KMS-11 (cell line): ENCODE measurements around the gene AP2A2.

ENCODE experiments used
- H2AFZ ChIP-seq: fragments of 200-600 bp; sonication (generic); 2 replicates; pipeline ENCODE4 v1.6.1; 2016; ENCODE audit warnings: antibody characterized with exemption, mixed run types, low read depth
- H3K27ac ChIP-seq: fragments of 200-600 bp; sonication (generic); 2 replicates; pipeline ENCODE4 v1.6.1; 2016; ENCODE audit warnings: mild to moderate bottlenecking, mixed run types
- H3K27me3 ChIP-seq: fragments of 200-600 bp; sonication (generic); 2 replicates; pipeline ENCODE4 v1.6.1; 2017; ENCODE audit warnings: mild to moderate bottlenecking, low read depth, mixed run types, moderate library complexity; ENCODE audit not compliant: insufficient read depth
- H3K36me3 ChIP-seq: fragments of 200-600 bp; sonication (generic); 2 replicates; pipeline ENCODE4 v1.6.1; 2017; ENCODE audit warnings: mild to moderate bottlenecking, mixed run types; ENCODE audit not compliant: insufficient read depth
- H3K4me1 ChIP-seq: fragments of 200-600 bp; sonication (generic); 2 replicates; pipeline ENCODE4 v1.6.1; 2016; ENCODE audit warnings: mild to moderate bottlenecking, low read depth, mixed run types; ENCODE audit not compliant: poor library complexity, severe bottlenecking
- H3K4me2 ChIP-seq: fragments of 200-600 bp; sonication (generic); 2 replicates; pipeline ENCODE4 v1.7.0; 2016; ENCODE audit warnings: mild to moderate bottlenecking, mixed run types
- H3K4me3 ChIP-seq: fragments of 200-600 bp; sonication (generic); IDR thresholded peaks from 2 replicates; pipeline ENCODE4 v1.6.1; 2017; ENCODE audit warnings: low read depth, low read length, mixed read lengths; ENCODE audit not compliant: insufficient read depth
- H3K79me2 ChIP-seq: fragments of 200-600 bp; sonication (generic); 2 replicates; pipeline ENCODE4 v1.6.1; 2016; ENCODE audit warnings: low read depth, mixed run types; ENCODE audit not compliant: insufficient read depth
- H3K9ac ChIP-seq: fragments of 200-600 bp; sonication (generic); 2 replicates; pipeline ENCODE4 v1.6.1; 2016; ENCODE audit warnings: mild to moderate bottlenecking, mixed run types
- H4K20me1 ChIP-seq: fragments of 200-600 bp; sonication (generic); 2 replicates; pipeline ENCODE4 v1.6.1; 2016; ENCODE audit warnings: mild to moderate bottlenecking, mixed run types; ENCODE audit not compliant: insufficient read depth
- TF ChIP-seq, protein P1 (sequence below): fragments of 200-600 bp; sonication (generic); conservative IDR thresholded peaks from 2 replicates; pipeline ENCODE4 v1.6.1; 2017; ENCODE audit warnings: low read depth, mild to moderate bottlenecking, antibody characterized with exemption, low read length, moderate library complexity, mixed read lengths

AP2A2 gene

DNA sequence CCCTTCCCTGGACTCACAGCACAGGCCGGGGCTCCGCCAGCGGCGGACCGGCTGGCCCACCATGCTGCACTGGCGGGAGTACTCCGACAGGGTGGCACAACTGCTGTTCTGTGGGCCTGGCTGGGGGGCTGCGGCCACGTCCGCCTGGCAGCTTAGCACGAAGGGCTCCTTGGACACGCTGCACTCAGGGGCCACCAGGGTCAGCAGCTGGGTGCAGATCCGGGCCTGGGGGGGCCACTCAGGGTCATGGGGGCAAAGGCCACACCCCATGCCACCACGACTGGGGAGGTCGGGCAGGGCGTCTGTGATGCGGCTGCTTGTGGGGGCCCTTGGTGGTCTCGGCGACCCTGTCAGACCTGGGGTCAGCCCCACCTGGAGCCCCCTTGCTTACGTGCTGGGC is 104.9 kb downstream of the AP2A2 start:
- no peaks in the 10 kb centered on the region for H3K79me2 ChIP-seq
- no peak overlapping the region for H3K9ac ChIP-seq
- no peak overlapping the region for H3K27ac ChIP-seq
- H3K4me3 ChIP-seq: no peak overlapping the region
- no peaks in the 10 kb centered on the region for H3K36me3 ChIP-seq
- H3K27me3 ChIP-seq: peaks cover 24% of the 10 kb centered on the region; the same call in 1 of the 2 replicates
- H3K4me1 ChIP-seq: no peaks in the 10 kb centered on the region
- TF ChIP-seq, protein P1, sequence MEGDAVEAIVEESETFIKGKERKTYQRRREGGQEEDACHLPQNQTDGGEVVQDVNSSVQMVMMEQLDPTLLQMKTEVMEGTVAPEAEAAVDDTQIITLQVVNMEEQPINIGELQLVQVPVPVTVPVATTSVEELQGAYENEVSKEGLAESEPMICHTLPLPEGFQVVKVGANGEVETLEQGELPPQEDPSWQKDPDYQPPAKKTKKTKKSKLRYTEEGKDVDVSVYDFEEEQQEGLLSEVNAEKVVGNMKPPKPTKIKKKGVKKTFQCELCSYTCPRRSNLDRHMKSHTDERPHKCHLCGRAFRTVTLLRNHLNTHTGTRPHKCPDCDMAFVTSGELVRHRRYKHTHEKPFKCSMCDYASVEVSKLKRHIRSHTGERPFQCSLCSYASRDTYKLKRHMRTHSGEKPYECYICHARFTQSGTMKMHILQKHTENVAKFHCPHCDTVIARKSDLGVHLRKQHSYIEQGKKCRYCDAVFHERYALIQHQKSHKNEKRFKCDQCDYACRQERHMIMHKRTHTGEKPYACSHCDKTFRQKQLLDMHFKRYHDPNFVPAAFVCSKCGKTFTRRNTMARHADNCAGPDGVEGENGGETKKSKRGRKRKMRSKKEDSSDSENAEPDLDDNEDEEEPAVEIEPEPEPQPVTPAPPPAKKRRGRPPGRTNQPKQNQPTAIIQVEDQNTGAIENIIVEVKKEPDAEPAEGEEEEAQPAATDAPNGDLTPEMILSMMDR: no peak
- no peak overlapping the region for H3K4me2 ChIP-seq
- H2AFZ ChIP-seq: no peak overlapping the region
- H4K20me1 ChIP-seq: no peaks in the 10 kb centered on the region

DNA sequence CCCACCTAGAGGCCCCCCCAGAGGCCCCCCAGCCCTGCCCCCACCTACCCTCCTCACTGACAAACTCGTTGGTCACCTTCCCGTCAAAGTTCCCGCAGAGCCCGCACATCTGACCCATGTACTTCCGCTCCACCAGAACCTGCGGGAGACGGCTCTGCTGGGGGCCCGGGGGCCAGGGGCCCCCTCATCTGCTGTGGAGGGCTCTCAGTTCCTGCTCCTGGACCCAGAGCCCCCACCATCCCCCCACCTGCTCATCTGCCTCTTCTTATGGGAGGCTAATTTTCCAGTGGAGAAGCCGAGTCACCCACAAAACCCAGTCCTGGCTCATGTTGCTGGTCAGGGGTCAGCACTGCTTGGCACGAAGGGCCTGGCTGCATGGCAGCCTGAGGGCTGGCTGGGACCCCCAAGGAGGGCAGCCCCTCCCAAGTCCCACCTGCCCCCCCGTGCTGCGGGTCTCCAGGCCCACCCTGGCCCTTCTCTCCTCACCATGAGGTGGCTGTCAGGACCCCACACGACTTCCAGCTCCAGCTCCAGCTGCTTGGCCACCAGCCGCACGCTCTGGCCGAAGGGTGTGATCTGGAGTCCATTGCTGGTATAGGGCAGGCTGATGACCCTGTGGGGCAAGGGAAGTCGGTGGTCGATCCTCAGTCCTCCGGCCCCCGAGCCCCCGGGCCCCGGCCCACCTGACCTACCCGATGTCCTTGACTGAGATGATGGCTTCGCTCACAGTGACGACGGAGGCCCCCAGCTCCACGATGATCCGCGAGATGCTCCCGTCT is 105.6 kb downstream of the AP2A2 start:
- Histone ChIP-seq H2AFZ (no peak overlapping the region), H3K4me2 (no peak overlapping the region), H3K79me2 (no peaks in the 10 kb centered on the region), H4K20me1 (no peaks in the 10 kb centered on the region), H3K27ac (no peak overlapping the region), H3K4me3 (no peak overlapping the region), H3K4me1 (no peaks in the 10 kb centered on the region), H3K36me3 (no peaks in the 10 kb centered on the region), H3K9ac (no peak overlapping the region), H3K27me3 (peaks cover 28% of the 10 kb centered on the region; the same call in 1 of the 2 replicates)
- TF ChIP-seq, protein P1: no peak

- Histone ChIP-seq H3K79me2 (no peaks in the 10 kb centered on the region), H3K4me3 (no peak overlapping the region), H3K36me3 (no peaks in the 10 kb centered on the region), H2AFZ (no peak overlapping the region), H3K27ac (no peak overlapping the region), H3K27me3 (peaks cover 37% of the 10 kb centered on the region; the same call in 1 of the 2 replicates), H3K4me2 (no peak overlapping the region), H3K4me1 (no peaks in the 10 kb centered on the region), H4K20me1 (no peaks in the 10 kb centered on the region), H3K9ac (no peak overlapping the region)
- TF ChIP-seq, protein P1: no peak
Observed at GRCh38 chr11:1032310-1032891, 106.7 kb downstream of the AP2A2 start.

GRCh38 chr11:1033016-1033798 is 107.5 kb downstream of the AP2A2 start:
- H3K27me3 ChIP-seq: peaks cover 41% of the 10 kb centered on the region; the same call in 1 of the 2 replicates
- H3K27ac ChIP-seq: no peak overlapping the region

More at GRCh38 chr11:1033016-1033798, 107.5 kb downstream of the AP2A2 start:
- H3K9ac ChIP-seq: no peak overlapping the region
- no peak overlapping the region for H3K4me3 ChIP-seq
- no peak overlapping the region for H3K4me2 ChIP-seq
- TF ChIP-seq, protein P1: no peak
- no peak overlapping the region for H2AFZ ChIP-seq
- no peaks in the 10 kb centered on the region for H3K36me3 ChIP-seq
- no peaks in the 10 kb centered on the region for H3K4me1 ChIP-seq
- no peaks in the 10 kb centered on the region for H3K79me2 ChIP-seq
- H4K20me1 ChIP-seq: no peaks in the 10 kb centered on the region
